Measurements from ENCODE around the gene SMIM13. TPM values are rescaled to one million over a fixed set of nuclear protein-coding genes. Genes with fewer than 3 reads are reported as not detected.

SMIM13 gene
- total and polyA plus RNA-seq, 2 of the 4 experiments (the other 2 are of a cell fraction) = 5.4 to 10.0 TPM

GRCh38 chr6:11043961-11044711 is 49.5 kb upstream of the SMIM13 start, which contains the start of gene ELOVL2 (continued):
- TF ChIP-seq USF2 (IDR thresholded peaks at IDR 0.05; ENCODE audit: low read depth, low read length) (no peak), NFE2L2 (IDR thresholded peaks at IDR 0.05; ENCODE audit: low read depth, low read length) (no peak)

DNA sequence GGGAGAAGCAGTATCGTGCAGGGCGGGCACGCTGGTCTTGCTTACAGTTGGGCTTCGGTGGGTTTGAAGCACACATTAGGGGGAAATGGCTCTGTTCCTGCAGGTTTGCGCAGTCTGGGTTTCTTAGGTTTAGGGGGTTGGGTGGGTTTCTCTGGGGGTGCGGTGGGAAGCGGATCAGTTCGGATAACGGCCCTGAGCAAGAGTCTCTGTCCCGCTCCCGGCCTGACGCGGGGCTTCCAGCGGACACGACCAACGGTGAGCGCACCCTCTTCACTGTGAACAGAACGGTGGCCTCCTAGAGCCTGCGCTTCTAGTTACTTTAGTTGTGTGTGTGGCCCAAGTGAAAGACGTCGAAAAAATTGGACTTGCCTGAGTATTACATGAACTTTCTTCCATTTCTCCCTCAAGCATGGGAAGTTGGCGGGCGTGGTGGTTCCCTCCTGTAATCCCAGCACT is 48.9 kb upstream of the SMIM13 start:
- no peak overlapping the region for H4K5ac ChIP-seq (ENCODE audit: low read depth, low read length)
- peaks cover 3% of the 10 kb centered on the region for H3K4me1 ChIP-seq (ENCODE audit: control insufficient read depth, insufficient read depth, low read length)
- no peak overlapping the region for H3K9ac ChIP-seq (ENCODE audit: low read depth, low read length)
- H3K23ac ChIP-seq (ENCODE audit: low read depth, low read length) = no peak overlapping the region
- no peak overlapping the region for H2AK9ac ChIP-seq (replicated peaks; ENCODE audit: low read depth, low read length, poor library complexity)
- no peak overlapping the region for H2AK5ac ChIP-seq (ENCODE audit: low read depth, low read length)
- no peak overlapping the region for H3K27ac ChIP-seq (ENCODE audit: insufficient read depth, low read length)
- dilution Hi-C loops (cut with HindIII; ENCODE audit: low sequenced_read_pairs, unreplicated experiment) (no loop called here), intact Hi-C loops (cut with micrococcal nuclease) (loop anchor here (5.0 kb wide), 1 partner anchor 37 kb away; no protein-coding TSS in a partner anchor), in situ Hi-C loops (cut with MboI; ENCODE audit: low sequenced_read_pairs) (no loop called here)
- no peak overlapping the region for H4K8ac ChIP-seq (ENCODE audit: low read depth in 2 of 2, low read length in 2 of 2)
- no TSS peak for BruUV-seq (replicated peaks)
- WGBS, 2 experiments (ENCODE audit: extremely low coverage in 2 of 2, insufficient read length in 1 of 2) = 38% methylated on average over 13 of the region's 23 CpGs; no CpG with 5 or more reads in 1 of the 2 experiments
- H2BK20ac ChIP-seq (ENCODE audit: low read depth, low read length) = no peak overlapping the region
- H3K27me3 ChIP-seq (ENCODE audit: control insufficient read depth, insufficient read depth, low read length) = no peaks in the 10 kb centered on the region
- H2BK15ac ChIP-seq (ENCODE audit: low read depth, low read length) = no peak overlapping the region
- no peak overlapping the region for H3K4ac ChIP-seq (ENCODE audit: low read depth, low read length)
- H3K4me2 ChIP-seq (ENCODE audit: low read depth, low read length) = peak overlapping the region; percentile 93
- ChIA-PET CTCF (interaction anchor here (0.6 kb wide), 1 partner anchor 21 kb away, joined by 3 read pairs; no protein-coding TSS in a partner anchor), POLR2A (ENCODE audit: unreplicated experiment) (no interaction called here)
- H3K36me3 ChIP-seq (ENCODE audit: control insufficient read depth, insufficient read depth, low read length) = no peaks in the 10 kb centered on the region
- H3K56ac ChIP-seq (ENCODE audit: extremely low read depth, insufficient read depth, low read length) = no peak overlapping the region
- H2BK5ac ChIP-seq (ENCODE audit: low read depth, low read length, poor library complexity, severe bottlenecking) = no peak overlapping the region
- no peak overlapping the region for H4K91ac ChIP-seq (ENCODE audit: insufficient read depth, low read depth, low read length)
- no peak overlapping the region for H3K14ac ChIP-seq (replicated peaks; ENCODE audit: low read depth, low read length)
- H2AFZ ChIP-seq (replicated peaks; ENCODE audit: low read length, poor library complexity) = peak overlapping the region; percentile 91
- H2BK120ac ChIP-seq (ENCODE audit: low read depth, low read length) = peak overlapping the region; percentile 59; the same call in 1 of the 2 replicates
- no peaks in the 10 kb centered on the region for H4K20me1 ChIP-seq (ENCODE audit: insufficient read depth, low read length)
- peak overlapping the region; percentile 52; the same call in 1 of the 2 replicates for H3K18ac ChIP-seq (ENCODE audit: low read depth, low read length)
- DNase-seq (no peak), ATAC-seq (ENCODE audit: low read depth) (no peak)
- H3K9me3 ChIP-seq (ENCODE audit: control insufficient read depth, insufficient read depth, low read length) = peaks cover 2% of the 10 kb centered on the region; the same call in 1 of the 2 replicates
- H3K4me3 ChIP-seq (ENCODE audit: insufficient read depth, low read depth, low read length) = peak overlapping the region; percentile 74
- H3K9me1 ChIP-seq (ENCODE audit: insufficient read depth, low read length) = no peaks in the 10 kb centered on the region
- 0 out of 4 replicates have a peak, but pooled peaks cover 0 to 6% of the 10 kb centered on the region in 2 experiments for H3K79me1 ChIP-seq (ENCODE audit: low read depth in 1 of 2, low read length in 2 of 2)
- no peak for TF ChIP-seq MXI1 (IDR thresholded peaks at IDR 0.05; ENCODE audit: borderline replicate concordance, low read depth, low read length)
- TF ChIP-seq, protein P1, sequence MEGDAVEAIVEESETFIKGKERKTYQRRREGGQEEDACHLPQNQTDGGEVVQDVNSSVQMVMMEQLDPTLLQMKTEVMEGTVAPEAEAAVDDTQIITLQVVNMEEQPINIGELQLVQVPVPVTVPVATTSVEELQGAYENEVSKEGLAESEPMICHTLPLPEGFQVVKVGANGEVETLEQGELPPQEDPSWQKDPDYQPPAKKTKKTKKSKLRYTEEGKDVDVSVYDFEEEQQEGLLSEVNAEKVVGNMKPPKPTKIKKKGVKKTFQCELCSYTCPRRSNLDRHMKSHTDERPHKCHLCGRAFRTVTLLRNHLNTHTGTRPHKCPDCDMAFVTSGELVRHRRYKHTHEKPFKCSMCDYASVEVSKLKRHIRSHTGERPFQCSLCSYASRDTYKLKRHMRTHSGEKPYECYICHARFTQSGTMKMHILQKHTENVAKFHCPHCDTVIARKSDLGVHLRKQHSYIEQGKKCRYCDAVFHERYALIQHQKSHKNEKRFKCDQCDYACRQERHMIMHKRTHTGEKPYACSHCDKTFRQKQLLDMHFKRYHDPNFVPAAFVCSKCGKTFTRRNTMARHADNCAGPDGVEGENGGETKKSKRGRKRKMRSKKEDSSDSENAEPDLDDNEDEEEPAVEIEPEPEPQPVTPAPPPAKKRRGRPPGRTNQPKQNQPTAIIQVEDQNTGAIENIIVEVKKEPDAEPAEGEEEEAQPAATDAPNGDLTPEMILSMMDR (conservative IDR thresholded peaks at IDR 0.05; ENCODE audit: low read depth, low read length) = no peak
- no peak for TF ChIP-seq RAD21 (IDR thresholded peaks at IDR 0.05; ENCODE audit: low read length)
- TF ChIP-seq NFE2L2 (IDR thresholded peaks at IDR 0.05; ENCODE audit: low read depth, low read length) = no peak
- TF ChIP-seq CEBPB (IDR thresholded peaks at IDR 0.05; ENCODE audit: low read depth, low read length) = no peak
- no peak for TF ChIP-seq FOS (IDR thresholded peaks at IDR 0.05; ENCODE audit: low read depth, low read length)
- TF ChIP-seq BHLHE40 (IDR thresholded peaks at IDR 0.05; ENCODE audit: low read depth, low read length) = no peak
- TF ChIP-seq, protein P2, sequence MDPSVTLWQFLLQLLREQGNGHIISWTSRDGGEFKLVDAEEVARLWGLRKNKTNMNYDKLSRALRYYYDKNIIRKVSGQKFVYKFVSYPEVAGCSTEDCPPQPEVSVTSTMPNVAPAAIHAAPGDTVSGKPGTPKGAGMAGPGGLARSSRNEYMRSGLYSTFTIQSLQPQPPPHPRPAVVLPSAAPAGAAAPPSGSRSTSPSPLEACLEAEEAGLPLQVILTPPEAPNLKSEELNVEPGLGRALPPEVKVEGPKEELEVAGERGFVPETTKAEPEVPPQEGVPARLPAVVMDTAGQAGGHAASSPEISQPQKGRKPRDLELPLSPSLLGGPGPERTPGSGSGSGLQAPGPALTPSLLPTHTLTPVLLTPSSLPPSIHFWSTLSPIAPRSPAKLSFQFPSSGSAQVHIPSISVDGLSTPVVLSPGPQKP (IDR thresholded peaks at IDR 0.05; ENCODE audit: borderline replicate concordance, low read depth, low read length) = no peak
- TF ChIP-seq USF2 (IDR thresholded peaks at IDR 0.05; ENCODE audit: low read depth, low read length) = no peak
